HEK293T (cell line): ENCODE measurements around the gene MAST4.

Experiments
- ARNT ChIP-seq: fragments of 450-650 bp; IDR thresholded peaks from 2 replicates; pipeline ENCODE4 v1.6.1; 2017; ENCODE audit warnings: mild to moderate bottlenecking
- BHLHE40 ChIP-seq: fragments of 450-650 bp; IDR thresholded peaks from 2 replicates; pipeline ENCODE4 v1.6.1; 2016; ENCODE audit warnings: mild to moderate bottlenecking, moderate library complexity, borderline replicate concordance
- CTBP1 ChIP-seq: fragments of 450-650 bp; IDR thresholded peaks from 2 replicates; pipeline ENCODE4 v1.6.1; 2016; ENCODE audit warnings: borderline replicate concordance
- FOXA1 ChIP-seq: fragments of 450-650 bp; IDR thresholded peaks from 2 replicates; pipeline ENCODE4 v1.6.1; 2016; ENCODE audit warnings: mild to moderate bottlenecking
- FOXK2 ChIP-seq: fragments of 450-650 bp; IDR thresholded peaks from 2 replicates; pipeline ENCODE4 v1.6.1; 2016; ENCODE audit warnings: mild to moderate bottlenecking
- FOXM1 ChIP-seq: fragments of 450-650 bp; IDR thresholded peaks from 2 replicates; pipeline ENCODE4 v1.6.1; 2017; ENCODE audit warnings: mild to moderate bottlenecking, borderline replicate concordance
- HDGF ChIP-seq: fragments of 450-650 bp; IDR thresholded peaks from 2 replicates; pipeline ENCODE4 v1.6.1; 2017; ENCODE audit warnings: antibody characterized with exemption, borderline replicate concordance
- L3MBTL2 ChIP-seq: fragments of 450-650 bp; conservative IDR thresholded peaks from 2 replicates; pipeline ENCODE4 v1.6.1; 2016; ENCODE audit warnings: mild to moderate bottlenecking
- NFRKB ChIP-seq: fragments of 450-650 bp; IDR thresholded peaks from 2 replicates; pipeline ENCODE4 v1.6.1; 2016; ENCODE audit warnings: mild to moderate bottlenecking, moderate library complexity
- SP1 ChIP-seq: fragments of 450-650 bp; IDR thresholded peaks from 2 replicates; pipeline ENCODE4 v1.6.1; 2017
- SUZ12 ChIP-seq: fragments of 450-650 bp; IDR thresholded peaks from 2 replicates; pipeline ENCODE4 v1.6.1; 2016; ENCODE audit warnings: mild to moderate bottlenecking
- TARDBP ChIP-seq: fragments of 450-650 bp; IDR thresholded peaks from 2 replicates; pipeline ENCODE4 v1.6.1; 2016
- ZNF384 ChIP-seq: fragments of 450-650 bp; IDR thresholded peaks from 2 replicates; pipeline ENCODE4 v1.6.1; 2016

GRCh38 chr5:67073045-67073680 is 477.0 kb downstream of the MAST4 start:
- no peak for TF ChIP-seq FOXM1
- no peak for TF ChIP-seq NFRKB
- TF ChIP-seq SP1 = no peak
- TF ChIP-seq FOXA1 = no peak
- no peak for TF ChIP-seq BHLHE40
- no peak for TF ChIP-seq SUZ12
- no peak for TF ChIP-seq TARDBP
- no peak for TF ChIP-seq L3MBTL2
- TF ChIP-seq FOXK2 = no peak
- TF ChIP-seq ARNT = no peak
- no peak for TF ChIP-seq CTBP1
- no peak for TF ChIP-seq ZNF384
- no peak for TF ChIP-seq HDGF
